A673 (cell line): ENCODE data around the gene CRY1. TPM values are rescaled to one million over a fixed set of nuclear protein-coding genes. Genes with fewer than 3 reads are reported as not detected.

Experiments
- BruUV-seq: library from RNA; stranded (reverse); fragments of 400-500 nt; replicated peaks from 2 replicates; lab custom pipeline; 2021; lab: Mats Ljungman, UMichigan
- CTCF ChIA-PET: fragments of 300-600 bp; sonication (Branson Sonifier 250); formaldehyde crosslinking; loops from one replicate; lab custom pipeline; 2022; ENCODE audit warnings: antibody characterized with exemption; lab: Charles Lee
- POLR2A ChIA-PET: fragments of 300-600 bp; sonication (Branson Sonifier 250); formaldehyde crosslinking; loops from one replicate; lab custom pipeline; 2022; ENCODE audit warnings: antibody characterized with exemption; ENCODE audit not compliant: low non-redundant PET; lab: Charles Lee
- DNase-seq: peaks from one replicate; pipeline ENCODE4 v3.0.0-alpha.2; 2015; ENCODE audit warnings: low spot score
- H3K27ac ChIP-seq: fragments of 200-600 bp; sonication (generic); 2 replicates; pipeline ENCODE4 v1.5.1; 2016; ENCODE audit warnings: mixed run types, low read depth, mild to moderate bottlenecking, mixed read lengths, antibody characterized with exemption, low read length; ENCODE audit not compliant: poor library complexity, severe bottlenecking
- H3K27me3 ChIP-seq: fragments of 200-600 bp; sonication (generic); replicated peaks from 2 replicates; pipeline ENCODE4 v1.6.1; 2017; ENCODE audit warnings: mixed run types, low read depth, mild to moderate bottlenecking, mixed read lengths, antibody characterized with exemption, low read length; ENCODE audit not compliant: insufficient read depth, poor library complexity
- H3K36me3 ChIP-seq: fragments of 200-600 bp; sonication (generic); 2 replicates; pipeline ENCODE4 v1.6.1; 2016; ENCODE audit warnings: mixed run types, mild to moderate bottlenecking, mixed read lengths, antibody characterized with exemption, low read length; ENCODE audit not compliant: insufficient read depth, poor library complexity, severe bottlenecking
- H3K4me1 ChIP-seq: fragments of 200-600 bp; sonication (generic); 2 replicates; pipeline ENCODE4 v1.6.1; 2017; ENCODE audit warnings: mixed run types, mild to moderate bottlenecking, mixed read lengths, antibody characterized with exemption, low read length; ENCODE audit not compliant: insufficient read depth, poor library complexity, severe bottlenecking
- H3K4me3 ChIP-seq: fragments of 200-600 bp; sonication (generic); 2 replicates; pipeline ENCODE4 v1.5.1; 2016; ENCODE audit warnings: low read depth, mixed run types, mild to moderate bottlenecking, mixed read lengths, low read length; ENCODE audit not compliant: poor library complexity, severe bottlenecking
- H3K9me3 ChIP-seq: fragments of 200-600 bp; sonication (generic); 2 replicates; pipeline ENCODE4 v1.6.1; 2016; ENCODE audit warnings: mixed run types, low read depth, mild to moderate bottlenecking, mixed read lengths, antibody characterized with exemption, low read length; ENCODE audit not compliant: poor library complexity, severe bottlenecking
- CTCF ChIP-seq: fragments of 300-800, 200-600 bp; sonication (generic); conservative IDR thresholded peaks from 2 replicates; pipeline ENCODE4 v1.5.1; 2017; ENCODE audit warnings: low read depth, mild to moderate bottlenecking, antibody characterized with exemption, low read length, moderate library complexity, mixed read lengths
- EZH2 ChIP-seq: fragments of 200-600 bp; sonication (generic); IDR thresholded peaks from 2 replicates; pipeline ENCODE4 v1.6.1; 2017; ENCODE audit warnings: borderline replicate concordance, low read depth, mild to moderate bottlenecking, mixed read lengths, antibody characterized with exemption, low read length; ENCODE audit not compliant: poor library complexity, severe bottlenecking
- intact Hi-C: fragments of 100-400 bp; cut with micrococcal nuclease; formaldehyde crosslinking; loops from one replicate; pipeline ENCODE4 v1.10.0; 2022; ENCODE audit not compliant: unreplicated experiment
- total RNA-seq: library from RNA; stranded (reverse); gene quantifications from 2 replicates; pipeline ENCODE4 v1.2.3, GENCODE V29; 2021

CRY1 gene
- total RNA-seq, 1 experiment from 2014 or later: 41.0 TPM

GRCh38 chr12:107086314-107086713, 7.0 kb downstream of the CRY1 start:
- intact Hi-C loops: no loop called here

GRCh38 chr12:107081778-107082177, 11.6 kb downstream of the CRY1 start:
- TF ChIP-seq EZH2 (no peak), CTCF (no peak)
- Histone ChIP-seq H3K9me3 (no peaks in the 10 kb centered on the region), H3K4me1 (no peaks in the 10 kb centered on the region), H3K27ac (no peak overlapping the region), H3K27me3 (no peaks in the 10 kb centered on the region), H3K36me3 (no peaks in the 10 kb centered on the region), H3K4me3 (no peak overlapping the region)
- ChIA-PET POLR2A (no interaction called here), CTCF (no interaction called here)
- intact Hi-C loops: no loop called here
- no peak for DNase-seq
- no TSS peak for BruUV-seq

More at GRCh38 chr12:107086314-107086713, 7.0 kb downstream of the CRY1 start:
- no TSS peak for BruUV-seq
- H3K4me1 ChIP-seq: peaks cover 2% of the 10 kb centered on the region
- no peaks in the 10 kb centered on the region for H3K27me3 ChIP-seq
- H3K27ac ChIP-seq: no peak overlapping the region
- TF ChIP-seq EZH2 (no peak), CTCF (no peak)
- H3K4me3 ChIP-seq: no peak overlapping the region
- no peaks in the 10 kb centered on the region for H3K9me3 ChIP-seq
- ChIA-PET CTCF (no interaction called here), POLR2A (no interaction called here)
- DNase-seq: no peak
- H3K36me3 ChIP-seq: no peaks in the 10 kb centered on the region

- intact Hi-C loops: no loop called here
- H3K27me3 ChIP-seq: no peaks in the 10 kb centered on the region
- no peak for DNase-seq
- TF ChIP-seq EZH2: no peak
- no peak for TF ChIP-seq CTCF
- no peak overlapping the region for H3K27ac ChIP-seq
- ChIA-PET POLR2A (no interaction called here), CTCF (no interaction called here)
- H3K4me3 ChIP-seq: no peak overlapping the region
- H3K4me1 ChIP-seq: no peaks in the 10 kb centered on the region
- no TSS peak for BruUV-seq
- no peaks in the 10 kb centered on the region for H3K9me3 ChIP-seq
- H3K36me3 ChIP-seq: no peaks in the 10 kb centered on the region
Measured at GRCh38 chr12:107080299-107080698, 13.1 kb downstream of the CRY1 start.
